ENCODE data around the gene TRABD. TPM values are rescaled to one million over a fixed set of nuclear protein-coding genes. Genes with fewer than 3 reads are reported as not detected.

Gene TRABD
- total RNA-seq, 1 donor from 2014 or later = 40.3 TPM

DNA sequence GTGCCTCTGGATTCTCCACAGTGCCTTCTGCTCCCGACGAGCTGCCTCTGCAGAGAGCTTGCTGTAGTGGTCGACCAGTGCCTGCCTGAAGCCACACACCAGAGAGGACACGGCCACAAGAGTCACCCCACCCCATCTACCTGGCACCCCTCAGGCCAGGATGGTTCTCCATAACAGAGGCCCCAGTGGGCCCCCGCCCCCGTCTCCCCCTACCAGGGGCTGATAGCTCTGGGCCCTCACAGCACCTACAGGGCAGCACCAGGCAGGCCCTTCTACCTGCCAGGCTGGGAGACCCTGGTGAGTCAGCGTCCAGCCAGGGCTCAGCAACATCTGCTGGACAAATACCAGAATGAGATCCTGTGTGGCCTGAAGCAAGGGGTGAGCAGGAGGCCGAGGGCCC lies 36.8 kb downstream of the TRABD start:
- Histone ChIP-seq H3K27ac (no peak overlapping the region), H3K4me3 (no peak overlapping the region), H3K36me3 (peaks cover 0 to 84% of the 10 kb centered on the region in 2 donors), H3K4me1 (no peaks in the 10 kb centered on the region), H3K27me3 (no peaks in the 10 kb centered on the region), H3K9me3 (no peaks in the 10 kb centered on the region)
- no peak for DNase-seq (ENCODE audit: extremely low spot score in 2 of 2)
- intact Hi-C loops (cut with DNase I) = no loop called here
- TF ChIP-seq CTCF (IDR thresholded peaks at IDR 0.05) (no peak), POLR2AphosphoS5 (IDR thresholded peaks at IDR 0.05; ENCODE audit: insufficient read depth in 1 of 2, low read depth in 1 of 2) (no peak), POLR2A (IDR thresholded peaks at IDR 0.05) (no peak)

DNA sequence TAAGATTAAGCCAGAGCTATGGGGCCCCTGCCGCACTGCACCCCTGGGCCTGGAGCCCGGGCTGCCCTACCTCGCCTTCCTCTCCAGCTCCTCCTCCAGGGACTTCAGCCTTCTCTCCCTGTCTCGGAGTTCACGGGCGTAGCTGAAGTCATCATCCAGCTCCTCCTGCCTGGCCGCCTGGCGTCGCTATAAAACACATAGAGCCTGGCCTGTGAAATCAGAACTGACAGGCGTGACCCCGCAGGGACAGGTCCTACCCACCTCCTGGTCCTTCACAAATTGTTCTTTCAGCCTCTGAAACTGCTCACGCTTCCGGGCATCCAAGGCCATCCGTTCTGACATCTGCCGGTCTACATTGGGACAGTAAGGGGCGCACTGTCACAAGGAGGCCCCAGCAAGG lies 38.4 kb downstream of the TRABD start:
- no peak overlapping the region for H3K4me3 ChIP-seq
- TF ChIP-seq POLR2A (IDR thresholded peaks at IDR 0.05) (no peak), CTCF (IDR thresholded peaks at IDR 0.05) (no peak), POLR2AphosphoS5 (IDR thresholded peaks at IDR 0.05; ENCODE audit: insufficient read depth in 1 of 2, low read depth in 1 of 2) (no peak)
- intact Hi-C loops (cut with DNase I) = no loop called here
- no peaks in the 10 kb centered on the region for H3K9me3 ChIP-seq
- DNase-seq (ENCODE audit: extremely low spot score in 2 of 2) = no peak
- peaks cover 0 to 80% of the 10 kb centered on the region in 2 donors for H3K36me3 ChIP-seq
- H3K27ac ChIP-seq = no peak overlapping the region
- H3K4me1 ChIP-seq = no peaks in the 10 kb centered on the region
- no peaks in the 10 kb centered on the region for H3K27me3 ChIP-seq

DNA sequence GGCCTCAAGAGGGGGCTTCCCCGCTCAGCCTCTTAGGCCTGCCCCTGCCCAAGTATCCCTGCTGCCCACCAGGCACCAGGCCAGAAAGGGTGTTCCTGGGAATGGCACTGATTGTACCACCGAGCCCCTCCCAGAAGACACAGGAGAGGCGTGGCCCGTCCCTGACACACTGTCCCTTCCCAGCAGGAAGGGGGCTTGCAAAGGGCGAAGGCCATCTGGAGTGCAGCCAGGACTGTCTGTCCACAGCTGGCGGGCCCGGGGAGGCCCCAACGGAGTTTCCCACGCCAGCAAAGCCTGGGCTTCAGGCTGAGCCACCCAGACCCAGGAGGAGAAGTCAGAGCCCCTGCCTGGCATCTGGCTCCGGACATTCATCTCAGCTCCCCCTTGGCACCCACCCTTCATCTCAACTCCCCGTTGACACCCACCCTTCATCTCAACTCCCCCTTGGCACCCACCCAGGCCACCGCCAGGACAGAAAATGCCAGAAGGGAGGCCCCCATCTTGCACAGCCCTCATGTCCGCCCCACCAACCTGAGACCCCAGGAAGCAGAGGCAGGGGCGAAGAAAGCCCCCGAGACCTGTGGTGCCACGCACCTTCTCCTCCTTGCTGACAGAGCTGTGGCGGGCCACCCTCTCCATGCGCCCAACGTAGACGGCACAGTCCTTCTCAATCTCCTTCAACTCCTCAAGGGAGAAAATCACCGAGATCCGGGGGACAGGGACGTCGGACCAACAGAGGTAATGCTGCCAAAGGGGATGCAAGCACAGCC lies 39.7 kb downstream of the TRABD start:
- Histone ChIP-seq H3K27me3 (no peaks in the 10 kb centered on the region), H3K4me3 (no peak overlapping the region), H3K4me1 (no peaks in the 10 kb centered on the region), H3K9me3 (no peaks in the 10 kb centered on the region), H3K36me3 (peaks cover 0 to 79% of the 10 kb centered on the region in 2 donors), H3K27ac (no peak overlapping the region)
- intact Hi-C loops (cut with DNase I) = no loop called here
- no peak for TF ChIP-seq POLR2AphosphoS5 (IDR thresholded peaks at IDR 0.05; ENCODE audit: insufficient read depth in 1 of 2, low read depth in 1 of 2)
- TF ChIP-seq POLR2A (IDR thresholded peaks at IDR 0.05) = no peak
- no peak for TF ChIP-seq CTCF (IDR thresholded peaks at IDR 0.05)
- DNase-seq (ENCODE audit: extremely low spot score in 2 of 2) = no peak

DNA sequence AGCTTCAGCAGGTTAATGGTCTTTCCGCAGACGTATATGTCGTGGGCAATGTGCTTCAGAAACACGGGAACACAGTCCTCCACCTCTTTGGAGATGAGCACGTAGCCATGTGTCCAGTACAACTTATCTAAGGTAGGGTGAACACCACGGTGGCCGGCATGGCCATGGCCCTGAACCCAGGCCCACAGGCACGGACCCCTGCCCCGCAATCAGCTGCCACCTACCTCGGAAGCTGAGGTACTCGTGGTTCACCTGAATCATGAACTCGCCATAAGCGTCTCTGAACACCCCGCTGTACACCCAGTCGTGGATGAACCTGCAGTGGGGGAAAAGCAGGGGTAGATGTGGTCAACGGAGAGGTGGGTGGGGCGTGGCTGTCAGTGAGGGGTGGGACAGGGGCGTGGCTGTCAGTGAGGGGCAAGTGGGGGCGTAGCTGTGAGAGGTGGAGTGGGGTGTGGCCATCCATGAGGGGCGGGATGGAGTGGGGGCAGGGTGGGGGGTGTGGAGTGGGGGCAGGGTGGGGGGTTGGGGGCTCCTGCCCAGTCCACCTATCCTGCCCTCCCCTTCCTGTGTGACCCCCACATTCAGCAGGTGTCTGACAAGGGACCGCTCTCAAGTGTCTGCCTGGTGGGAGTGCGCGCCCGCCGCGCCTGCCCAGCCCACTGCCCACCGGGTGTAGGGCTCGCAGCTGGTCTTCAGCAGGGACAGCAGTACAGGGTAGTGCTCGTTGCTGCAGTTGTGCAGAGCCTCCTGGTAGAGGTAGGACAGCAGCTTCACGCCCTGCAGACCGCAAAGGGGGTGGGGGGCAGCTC lies 40.6 kb downstream of the TRABD start:
- DNase-seq (ENCODE audit: extremely low spot score in 2 of 2) = no peak
- no peak for TF ChIP-seq POLR2AphosphoS5 (IDR thresholded peaks at IDR 0.05; ENCODE audit: insufficient read depth in 1 of 2, low read depth in 1 of 2)
- TF ChIP-seq CTCF (IDR thresholded peaks at IDR 0.05) = no peak
- no peak for TF ChIP-seq POLR2A (IDR thresholded peaks at IDR 0.05)

DNA sequence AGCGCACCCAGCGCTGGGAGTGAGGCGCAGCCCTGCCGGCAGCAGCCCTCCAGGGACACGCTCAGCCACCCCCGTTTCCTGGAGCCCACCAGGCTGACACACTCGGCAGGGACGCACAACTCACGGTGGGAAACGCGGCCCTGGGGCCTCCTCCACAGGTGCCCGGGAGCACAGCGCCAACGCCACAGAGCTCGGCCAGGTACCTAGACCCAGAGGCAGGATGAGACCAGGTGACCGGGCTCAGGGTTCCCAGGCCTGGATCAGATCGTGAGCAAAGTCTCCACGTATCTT lies 41.1 kb downstream of the TRABD start:
- Histone ChIP-seq H3K36me3 (peaks cover 0 to 64% of the 10 kb centered on the region in 2 donors), H3K4me1 (no peaks in the 10 kb centered on the region), H3K4me3 (no peak overlapping the region), H3K9me3 (no peaks in the 10 kb centered on the region), H3K27ac (no peak overlapping the region), H3K27me3 (no peaks in the 10 kb centered on the region)
- intact Hi-C loops (cut with DNase I) = no loop called here
- no peak for DNase-seq (ENCODE audit: extremely low spot score in 2 of 2)
- TF ChIP-seq POLR2A (IDR thresholded peaks at IDR 0.05) (no peak), CTCF (IDR thresholded peaks at IDR 0.05) (no peak), POLR2AphosphoS5 (IDR thresholded peaks at IDR 0.05; ENCODE audit: insufficient read depth in 1 of 2, low read depth in 1 of 2) (no peak)

More for the DNA sequence above, 40.6 kb downstream of the TRABD start:
- Histone ChIP-seq H3K27me3 (no peaks in the 10 kb centered on the region), H3K4me3 (no peak overlapping the region), H3K27ac (no peak overlapping the region), H3K4me1 (no peaks in the 10 kb centered on the region), H3K9me3 (no peaks in the 10 kb centered on the region), H3K36me3 (peaks cover 0 to 70% of the 10 kb centered on the region in 2 donors)
- intact Hi-C loops (cut with DNase I) = no loop called here

Data from vagina (tissue), 2 donors.